Neural cell (in vitro differentiated cells): ENCODE data around the gene UHRF1.

Experiments
- EZH2 ChIP-seq: fragments of 200-600, 300-800 bp; shearing (Covaris generic), sonication (generic); IDR thresholded peaks from 2 replicates; pipeline ENCODE4 v1.6.1; 2014; ENCODE audit warnings: antibody characterized with exemption, low read length, borderline replicate concordance, mild to moderate bottlenecking; ENCODE audit not compliant: insufficient read depth, poor library complexity, severe bottlenecking
- POLR2AphosphoS5 ChIP-seq: IDR thresholded peaks from 2 replicates; pipeline ENCODE4 v1.6.1; 2012
- RAD21 ChIP-seq: fragments of 450-650 bp; conservative IDR thresholded peaks from 2 replicates; pipeline ENCODE4 v1.6.1; 2014; ENCODE audit warnings: antibody characterized with exemption, mild to moderate bottlenecking, moderate library complexity
- TAF1 ChIP-seq: IDR thresholded peaks from 2 replicates; pipeline ENCODE4 v1.6.1; 2012; ENCODE audit warnings: low read depth
- TF ChIP-seq, protein P1 (sequence below): fragments of 450-650 bp; IDR thresholded peaks from 2 replicates; pipeline ENCODE4 v1.5.1; 2014; ENCODE audit warnings: antibody characterized with exemption, mild to moderate bottlenecking, moderate library complexity; ENCODE audit not compliant: poor library complexity, severe bottlenecking

DNA sequence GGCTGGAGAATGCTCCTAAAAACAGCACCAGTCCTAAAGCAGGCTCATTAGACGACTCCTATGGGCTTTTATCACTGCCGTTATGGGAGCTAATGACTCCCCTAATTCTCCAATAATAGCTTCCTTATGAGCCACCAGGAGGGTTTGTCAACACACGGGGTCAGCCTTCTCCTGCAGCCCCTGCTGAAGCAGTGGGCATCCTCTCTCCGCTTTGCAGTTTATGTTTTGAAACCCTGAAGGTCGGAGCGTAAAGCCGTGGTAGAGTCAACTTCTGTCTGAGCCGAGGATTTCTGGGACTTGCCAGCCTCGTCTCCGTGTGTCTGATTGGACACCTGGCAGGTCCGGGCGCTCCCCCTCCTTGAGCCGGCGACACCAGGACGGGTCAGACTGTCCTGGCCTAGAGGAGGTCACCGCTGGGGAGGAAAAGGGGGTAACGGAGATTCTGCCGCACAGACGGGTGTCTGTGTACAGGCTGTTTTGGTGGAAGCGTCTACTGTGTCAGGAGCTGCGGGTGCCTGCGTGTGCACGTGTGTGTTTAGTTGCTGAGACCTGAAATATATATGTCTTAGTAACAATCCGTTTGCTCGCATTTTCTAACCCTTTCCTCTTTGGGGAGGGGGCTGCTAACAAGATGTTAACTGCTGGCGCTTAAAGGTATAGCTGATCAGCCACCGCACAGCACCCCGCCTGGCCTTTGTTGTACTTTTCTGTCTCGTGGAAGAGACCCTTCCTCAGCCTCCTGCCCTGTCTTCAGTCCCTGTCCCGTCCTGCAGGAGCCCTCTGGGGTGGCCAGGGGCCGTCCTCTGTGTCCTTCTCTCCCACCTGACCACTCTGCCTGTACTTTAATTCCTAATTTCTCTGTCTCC is 61.5 kb downstream of the UHRF1 start:
- TF ChIP-seq, protein P1, sequence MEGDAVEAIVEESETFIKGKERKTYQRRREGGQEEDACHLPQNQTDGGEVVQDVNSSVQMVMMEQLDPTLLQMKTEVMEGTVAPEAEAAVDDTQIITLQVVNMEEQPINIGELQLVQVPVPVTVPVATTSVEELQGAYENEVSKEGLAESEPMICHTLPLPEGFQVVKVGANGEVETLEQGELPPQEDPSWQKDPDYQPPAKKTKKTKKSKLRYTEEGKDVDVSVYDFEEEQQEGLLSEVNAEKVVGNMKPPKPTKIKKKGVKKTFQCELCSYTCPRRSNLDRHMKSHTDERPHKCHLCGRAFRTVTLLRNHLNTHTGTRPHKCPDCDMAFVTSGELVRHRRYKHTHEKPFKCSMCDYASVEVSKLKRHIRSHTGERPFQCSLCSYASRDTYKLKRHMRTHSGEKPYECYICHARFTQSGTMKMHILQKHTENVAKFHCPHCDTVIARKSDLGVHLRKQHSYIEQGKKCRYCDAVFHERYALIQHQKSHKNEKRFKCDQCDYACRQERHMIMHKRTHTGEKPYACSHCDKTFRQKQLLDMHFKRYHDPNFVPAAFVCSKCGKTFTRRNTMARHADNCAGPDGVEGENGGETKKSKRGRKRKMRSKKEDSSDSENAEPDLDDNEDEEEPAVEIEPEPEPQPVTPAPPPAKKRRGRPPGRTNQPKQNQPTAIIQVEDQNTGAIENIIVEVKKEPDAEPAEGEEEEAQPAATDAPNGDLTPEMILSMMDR = no peak
- TF ChIP-seq TAF1 = no peak
- TF ChIP-seq POLR2AphosphoS5 = no peak
- TF ChIP-seq EZH2 = no peak
- no peak for TF ChIP-seq RAD21
